C4-2B (cell line): ENCODE results near the gene NR5A2.

ENCODE experiments used
- ZFX ChIP-seq: fragments of 450-650 bp; IDR thresholded peaks from 2 replicates; pipeline ENCODE4 v1.6.1; 2017
- TF ChIP-seq, protein P1 (sequence below): fragments of 450-650 bp; conservative IDR thresholded peaks from 2 replicates; pipeline ENCODE4 v1.5.1; 2017; ENCODE audit warnings: mild to moderate bottlenecking

DNA sequence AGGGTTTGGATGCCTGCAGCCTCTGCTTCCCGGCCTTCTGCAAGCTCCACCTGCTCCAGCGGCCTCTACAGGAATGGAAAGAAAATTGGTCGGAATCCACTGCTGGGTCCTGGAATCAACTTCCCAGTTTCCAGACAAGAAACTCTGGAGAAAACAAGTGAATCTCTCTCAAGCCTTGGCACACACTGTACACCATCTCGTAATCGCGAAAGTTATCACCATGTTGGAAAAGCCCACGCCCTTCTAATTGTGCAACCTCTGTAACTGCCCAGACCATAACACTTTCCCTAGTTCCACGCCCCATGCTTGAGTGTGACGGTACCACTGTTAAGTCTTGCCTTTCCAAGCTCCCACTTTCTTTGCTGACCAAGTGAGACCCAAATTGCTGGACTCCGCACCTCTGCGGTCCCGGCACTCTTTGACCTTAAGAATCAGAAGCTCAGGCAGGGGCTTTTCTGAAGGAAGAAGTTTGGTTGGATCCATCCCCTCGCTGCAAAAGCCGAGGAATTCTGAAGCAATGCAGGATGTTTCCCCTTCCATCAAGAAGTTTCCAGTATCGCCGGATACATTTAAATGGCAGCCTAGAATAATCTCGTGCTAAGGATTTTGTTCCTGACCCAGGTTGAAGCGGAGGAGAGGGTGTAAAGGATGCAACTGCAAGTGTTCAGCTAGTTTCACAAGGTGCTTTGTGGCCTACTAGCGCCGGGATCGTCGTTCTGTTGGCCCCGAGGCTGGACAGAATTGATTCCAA, 6.2 kb downstream of the NR5A2 start:
- TF ChIP-seq, protein P1, sequence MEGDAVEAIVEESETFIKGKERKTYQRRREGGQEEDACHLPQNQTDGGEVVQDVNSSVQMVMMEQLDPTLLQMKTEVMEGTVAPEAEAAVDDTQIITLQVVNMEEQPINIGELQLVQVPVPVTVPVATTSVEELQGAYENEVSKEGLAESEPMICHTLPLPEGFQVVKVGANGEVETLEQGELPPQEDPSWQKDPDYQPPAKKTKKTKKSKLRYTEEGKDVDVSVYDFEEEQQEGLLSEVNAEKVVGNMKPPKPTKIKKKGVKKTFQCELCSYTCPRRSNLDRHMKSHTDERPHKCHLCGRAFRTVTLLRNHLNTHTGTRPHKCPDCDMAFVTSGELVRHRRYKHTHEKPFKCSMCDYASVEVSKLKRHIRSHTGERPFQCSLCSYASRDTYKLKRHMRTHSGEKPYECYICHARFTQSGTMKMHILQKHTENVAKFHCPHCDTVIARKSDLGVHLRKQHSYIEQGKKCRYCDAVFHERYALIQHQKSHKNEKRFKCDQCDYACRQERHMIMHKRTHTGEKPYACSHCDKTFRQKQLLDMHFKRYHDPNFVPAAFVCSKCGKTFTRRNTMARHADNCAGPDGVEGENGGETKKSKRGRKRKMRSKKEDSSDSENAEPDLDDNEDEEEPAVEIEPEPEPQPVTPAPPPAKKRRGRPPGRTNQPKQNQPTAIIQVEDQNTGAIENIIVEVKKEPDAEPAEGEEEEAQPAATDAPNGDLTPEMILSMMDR = no peak
- no peak for TF ChIP-seq ZFX
